ENCODE data around the gene FAM83D.
"Not testable (repeated sequence)": the region's sequence is repeated elsewhere in the genome, so short reads cannot be mapped to it uniquely, and the experiment has no call there.

FAM83D gene

GRCh38 chr20:38945012-38945411 lies 18.8 kb downstream of the FAM83D start:
- no peak overlapping the region for H3K9ac ChIP-seq (ENCODE audit: low read length)
- no peaks in the 10 kb centered on the region for H3K36me3 ChIP-seq (ENCODE audit: control insufficient read depth, insufficient read depth, low read length)
- no peak overlapping the region for H3K4me3 ChIP-seq (ENCODE audit: low read length)
- no peaks in the 10 kb centered on the region for H3K27me3 ChIP-seq (ENCODE audit: control insufficient read depth, insufficient read depth, low read length)
- no peaks in the 10 kb centered on the region for H3K9me3 ChIP-seq (ENCODE audit: control insufficient read depth, low read length)
- H3K4me1 ChIP-seq (ENCODE audit: control insufficient read depth, insufficient read depth, low read length), result no peaks in the 10 kb centered on the region

- Histone ChIP-seq H3K4me3 (ENCODE audit: low read length) (no peak overlapping the region), H3K36me3 (ENCODE audit: control insufficient read depth, insufficient read depth, low read length) (no peaks in the 10 kb centered on the region), H3K4me1 (ENCODE audit: control insufficient read depth, insufficient read depth, low read length) (no peaks in the 10 kb centered on the region), H3K27me3 (ENCODE audit: control insufficient read depth, insufficient read depth, low read length) (no peaks in the 10 kb centered on the region), H3K9ac (ENCODE audit: low read length) (no peak overlapping the region), H3K9me3 (ENCODE audit: control insufficient read depth, low read length) (no peaks in the 10 kb centered on the region)
These were observed 20.6 kb downstream of the FAM83D start for GRCh38 chr20:38946836-38947235.

DNA sequence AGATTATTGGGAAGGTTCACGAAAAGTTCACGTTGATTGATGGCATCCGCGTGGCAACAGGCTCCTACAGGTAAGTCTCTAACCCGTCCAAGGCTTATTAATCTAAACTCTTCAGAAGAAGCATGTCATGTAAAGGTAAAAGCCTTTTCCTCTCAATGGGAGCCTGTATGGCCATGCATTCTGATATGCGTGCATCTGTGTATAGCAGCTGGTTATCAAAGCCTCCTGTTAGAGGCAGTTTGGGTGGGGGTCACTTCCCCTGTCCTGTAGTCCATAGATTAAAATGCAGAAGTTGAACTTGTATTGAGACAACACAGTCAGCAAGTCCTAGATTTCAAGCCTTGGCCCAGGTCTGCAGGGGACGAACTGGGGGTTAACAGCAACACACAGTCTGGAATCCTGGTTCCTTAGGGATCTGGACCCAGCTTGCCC lies 21.7 kb downstream of the FAM83D start:
- H3K36me3 ChIP-seq (ENCODE audit: control insufficient read depth, insufficient read depth, low read length), result no peaks in the 10 kb centered on the region
- no peak overlapping the region for H3K4me3 ChIP-seq (ENCODE audit: low read length)
- no peaks in the 10 kb centered on the region for H3K4me1 ChIP-seq (ENCODE audit: control insufficient read depth, insufficient read depth, low read length)
- no peak overlapping the region for H3K9ac ChIP-seq (ENCODE audit: low read length)
- H3K9me3 ChIP-seq (ENCODE audit: control insufficient read depth, low read length), result no peaks in the 10 kb centered on the region
- H3K27me3 ChIP-seq (ENCODE audit: control insufficient read depth, insufficient read depth, low read length), result no peaks in the 10 kb centered on the region

DNA sequence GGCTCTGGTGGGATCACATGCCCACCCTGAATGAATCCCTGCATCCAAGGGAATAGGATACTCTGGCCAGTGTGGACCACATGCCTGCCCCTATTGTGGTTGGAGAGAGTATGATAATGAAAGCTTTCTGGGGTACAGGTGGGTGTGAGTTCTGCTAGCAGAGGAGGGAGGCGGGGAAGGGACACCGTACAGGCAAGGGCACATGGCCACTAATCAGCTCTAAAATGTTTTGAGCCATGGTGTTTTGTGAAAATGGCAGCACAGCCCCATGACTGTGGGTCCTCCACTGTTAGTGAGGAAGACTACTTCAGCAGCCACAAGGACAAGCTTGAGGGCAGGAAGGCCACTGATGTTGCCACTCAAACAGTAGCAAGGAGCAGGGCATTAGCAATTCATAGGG lies 24.0 kb downstream of the FAM83D start:
- Histone ChIP-seq H3K9ac (ENCODE audit: low read length) (no peak overlapping the region), H3K9me3 (ENCODE audit: control insufficient read depth, low read length) (no peaks in the 10 kb centered on the region), H3K36me3 (ENCODE audit: control insufficient read depth, insufficient read depth, low read length) (no peaks in the 10 kb centered on the region), H3K27me3 (ENCODE audit: control insufficient read depth, insufficient read depth, low read length) (no peaks in the 10 kb centered on the region), H3K4me3 (ENCODE audit: low read length) (no peak overlapping the region), H3K4me1 (ENCODE audit: control insufficient read depth, insufficient read depth, low read length) (no peaks in the 10 kb centered on the region)

DNA sequence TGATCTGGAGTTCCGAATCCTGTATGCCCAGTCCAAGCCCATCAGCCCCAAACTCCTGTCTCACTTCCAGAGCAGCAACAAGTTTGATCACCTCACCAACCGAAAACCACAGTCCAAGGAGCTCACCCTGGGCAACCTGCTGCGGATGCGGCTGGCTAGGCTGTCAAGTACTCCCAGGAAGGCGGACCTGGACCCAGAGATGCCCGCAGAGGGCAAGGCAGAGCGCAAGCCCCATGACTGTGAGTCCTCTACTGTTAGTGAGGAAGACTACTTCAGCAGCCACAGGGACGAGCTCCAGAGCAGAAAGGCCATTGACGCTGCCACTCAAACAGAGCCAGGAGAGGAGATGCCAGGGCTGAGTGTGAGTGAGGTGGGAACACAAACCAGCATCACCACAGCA lies 25.4 kb downstream of the FAM83D start:
- Histone ChIP-seq H3K27me3 (ENCODE audit: control insufficient read depth, insufficient read depth, low read length) (no peaks in the 10 kb centered on the region), H3K9ac (ENCODE audit: low read length) (no peak overlapping the region), H3K4me1 (ENCODE audit: control insufficient read depth, insufficient read depth, low read length) (no peaks in the 10 kb centered on the region), H3K36me3 (ENCODE audit: control insufficient read depth, insufficient read depth, low read length) (no peaks in the 10 kb centered on the region), H3K4me3 (ENCODE audit: low read length) (no peak overlapping the region), H3K9me3 (ENCODE audit: control insufficient read depth, low read length) (no peaks in the 10 kb centered on the region)

DNA sequence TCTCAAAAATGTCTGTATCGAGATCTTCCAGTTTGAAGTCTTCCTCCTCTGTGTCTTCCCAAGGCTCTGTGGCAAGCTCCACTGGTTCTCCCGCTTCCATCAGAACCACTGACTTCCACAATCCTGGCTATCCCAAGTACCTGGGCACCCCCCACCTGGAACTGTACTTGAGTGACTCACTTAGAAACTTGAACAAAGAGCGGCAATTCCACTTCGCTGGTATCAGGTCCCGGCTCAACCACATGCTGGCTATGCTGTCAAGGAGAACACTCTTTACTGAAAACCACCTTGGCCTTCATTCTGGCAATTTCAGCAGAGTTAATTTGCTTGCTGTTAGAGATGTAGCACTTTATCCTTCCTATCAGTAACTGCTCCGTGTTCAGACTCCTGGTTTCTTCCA lies 25.9 kb downstream of the FAM83D start:
- H3K27me3 ChIP-seq (ENCODE audit: control insufficient read depth, insufficient read depth, low read length), result no peaks in the 10 kb centered on the region
- H3K36me3 ChIP-seq (ENCODE audit: control insufficient read depth, insufficient read depth, low read length), result no peaks in the 10 kb centered on the region
- H3K4me1 ChIP-seq (ENCODE audit: control insufficient read depth, insufficient read depth, low read length), result no peaks in the 10 kb centered on the region
- no peaks in the 10 kb centered on the region for H3K9me3 ChIP-seq (ENCODE audit: control insufficient read depth, low read length)
- H3K9ac ChIP-seq (ENCODE audit: low read length), result no peak overlapping the region
- H3K4me3 ChIP-seq (ENCODE audit: low read length), result no peak overlapping the region

DNA sequence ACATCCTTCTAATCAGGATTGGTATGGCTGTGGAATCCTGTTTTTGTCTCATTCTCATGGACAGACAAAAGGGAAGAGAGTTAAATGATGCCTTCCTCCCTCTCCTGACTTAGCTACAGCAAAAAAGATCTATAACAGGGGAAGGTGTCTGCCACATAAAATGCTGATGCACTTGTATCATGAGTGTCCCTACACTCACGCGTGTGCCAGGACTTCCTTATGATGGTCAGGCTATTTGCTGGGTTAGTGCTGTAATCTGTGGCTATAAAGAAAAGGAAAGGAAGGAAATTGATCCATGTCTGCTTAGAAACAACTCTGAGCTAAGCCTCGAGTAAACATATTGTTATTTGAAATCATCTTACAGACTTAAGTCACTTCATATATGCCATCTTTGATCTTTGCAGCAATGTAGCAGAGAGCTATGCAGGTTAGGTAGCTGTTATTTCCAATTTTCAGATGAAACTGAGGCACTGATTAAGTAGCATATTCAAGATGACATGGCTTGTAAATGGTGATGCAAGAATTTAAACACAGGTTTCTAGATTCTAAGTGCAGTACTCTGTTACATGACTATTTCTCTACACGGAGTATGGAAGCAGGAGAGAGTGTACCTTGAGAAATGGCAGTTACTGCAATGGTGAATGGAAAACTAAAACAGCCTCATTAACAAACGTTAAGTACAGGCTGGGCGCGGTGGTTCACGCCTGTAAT lies 27.6 kb downstream of the FAM83D start:
- no peaks in the 10 kb centered on the region for H3K9me3 ChIP-seq (ENCODE audit: control insufficient read depth, low read length)
- H3K4me1 ChIP-seq (ENCODE audit: control insufficient read depth, insufficient read depth, low read length), result no peaks in the 10 kb centered on the region

GRCh38 chr20:38957235-38957876 lies 31.1 kb downstream of the FAM83D start:
- H3K27me3 ChIP-seq (ENCODE audit: control insufficient read depth, insufficient read depth, low read length), result no peaks in the 10 kb centered on the region
- H3K36me3 ChIP-seq (ENCODE audit: control insufficient read depth, insufficient read depth, low read length), result no peaks in the 10 kb centered on the region
- H3K9me3 ChIP-seq (ENCODE audit: control insufficient read depth, low read length), result no peaks in the 10 kb centered on the region
- no peak overlapping the region for H3K9ac ChIP-seq (ENCODE audit: low read length)
- H3K4me3 ChIP-seq (ENCODE audit: low read length), result no peak overlapping the region
- H3K4me1 ChIP-seq (ENCODE audit: control insufficient read depth, insufficient read depth, low read length), result peaks cover 4% of the 10 kb centered on the region

More for the DNA sequence above, 27.6 kb downstream of the FAM83D start:
- no peaks in the 10 kb centered on the region for H3K36me3 ChIP-seq (ENCODE audit: control insufficient read depth, insufficient read depth, low read length)
- no peak overlapping the region for H3K9ac ChIP-seq (ENCODE audit: low read length)
- H3K27me3 ChIP-seq (ENCODE audit: control insufficient read depth, insufficient read depth, low read length), result no peaks in the 10 kb centered on the region
- no peak overlapping the region for H3K4me3 ChIP-seq (ENCODE audit: low read length)

GRCh38 chr20:38957915-38958485 lies 31.8 kb downstream of the FAM83D start:
- H3K4me1 ChIP-seq (ENCODE audit: control insufficient read depth, insufficient read depth, low read length), result peaks cover 4% of the 10 kb centered on the region
- H3K9ac ChIP-seq (ENCODE audit: low read length), result no peak overlapping the region
- H3K27me3 ChIP-seq (ENCODE audit: control insufficient read depth, insufficient read depth, low read length), result no peaks in the 10 kb centered on the region
- no peaks in the 10 kb centered on the region for H3K36me3 ChIP-seq (ENCODE audit: control insufficient read depth, insufficient read depth, low read length)
- no peaks in the 10 kb centered on the region for H3K9me3 ChIP-seq (ENCODE audit: control insufficient read depth, low read length)
- no peak overlapping the region for H3K4me3 ChIP-seq (ENCODE audit: low read length)

- not testable (repeated sequence) for H3K9ac ChIP-seq (ENCODE audit: low read length); H3K36me3 ChIP-seq (ENCODE audit: control insufficient read depth, insufficient read depth, low read length); H3K9me3 ChIP-seq (ENCODE audit: control insufficient read depth, low read length); H3K4me3 ChIP-seq (ENCODE audit: low read length); H3K4me1 ChIP-seq (ENCODE audit: control insufficient read depth, insufficient read depth, low read length); H3K27me3 ChIP-seq (ENCODE audit: control insufficient read depth, insufficient read depth, low read length)
These were observed 34.0 kb downstream of the FAM83D start for GRCh38 chr20:38960187-38960687.

GRCh38 chr20:38961530-38962043 lies 35.4 kb downstream of the FAM83D start:
- H3K9me3 ChIP-seq (ENCODE audit: control insufficient read depth, low read length), result no peaks in the 10 kb centered on the region
- no peaks in the 10 kb centered on the region for H3K27me3 ChIP-seq (ENCODE audit: control insufficient read depth, insufficient read depth, low read length)
- H3K36me3 ChIP-seq (ENCODE audit: control insufficient read depth, insufficient read depth, low read length), result no peaks in the 10 kb centered on the region
- peak overlapping the region; percentile 40 for H3K4me3 ChIP-seq (ENCODE audit: low read length)
- peaks cover 4% of the 10 kb centered on the region for H3K4me1 ChIP-seq (ENCODE audit: control insufficient read depth, insufficient read depth, low read length)
- H3K9ac ChIP-seq (ENCODE audit: low read length), result peak overlapping the region; percentile 69

Data from mucosa of stomach (tissue), 1 donor.